NCI-H2171 (cell line): ENCODE results near the gene C4orf50.
"Not testable (repeated sequence)": the region's sequence is repeated elsewhere in the genome, so short reads cannot be mapped to it uniquely, and the experiment has no call there.

Experiments
- DNase-seq: peaks from one replicate; lab custom pipeline; 2025; lab: John Stamatoyannopoulos, UW

C4orf50 gene

DNA sequence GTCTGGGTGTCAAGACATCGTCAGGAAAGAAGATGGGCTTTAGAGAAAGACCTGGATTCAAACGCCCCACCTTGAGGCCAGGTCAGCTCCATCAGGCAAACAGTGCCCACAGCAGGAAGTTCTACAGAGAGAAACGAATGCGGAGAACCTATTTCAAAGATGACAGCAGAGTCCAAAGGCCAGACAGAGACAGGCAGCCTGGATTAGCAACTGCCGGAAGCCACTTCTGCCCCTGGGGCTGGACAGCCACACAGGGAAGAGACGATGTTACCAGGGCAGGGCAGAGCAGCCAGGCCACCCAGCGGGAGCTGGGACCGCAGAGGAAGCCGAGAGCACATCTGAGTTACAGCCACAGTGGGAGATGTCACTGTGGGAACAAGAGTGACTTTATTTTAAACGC, 1.2 kb downstream of the C4orf50 start:
- no peak for DNase-seq

DNA sequence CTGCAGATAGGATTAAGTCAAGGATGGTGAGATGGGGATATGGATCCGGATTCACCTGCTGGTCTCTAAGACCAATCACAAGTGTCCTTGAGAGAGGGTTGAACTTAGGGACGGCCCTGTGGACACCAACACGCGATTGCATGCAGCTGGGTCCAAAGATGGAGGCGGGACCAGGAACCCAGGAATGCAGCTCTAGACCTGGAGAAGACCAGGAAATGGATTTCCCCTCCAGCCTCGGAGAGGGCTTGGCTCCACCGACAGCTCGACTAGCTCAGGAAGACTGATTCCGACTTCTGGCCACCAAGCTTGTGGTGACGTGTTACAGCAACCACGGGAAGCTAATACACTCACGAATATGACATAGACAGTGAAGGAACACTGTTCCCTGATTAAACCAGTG, 4.7 kb downstream of the C4orf50 start:
- DNase-seq = no peak

DNA sequence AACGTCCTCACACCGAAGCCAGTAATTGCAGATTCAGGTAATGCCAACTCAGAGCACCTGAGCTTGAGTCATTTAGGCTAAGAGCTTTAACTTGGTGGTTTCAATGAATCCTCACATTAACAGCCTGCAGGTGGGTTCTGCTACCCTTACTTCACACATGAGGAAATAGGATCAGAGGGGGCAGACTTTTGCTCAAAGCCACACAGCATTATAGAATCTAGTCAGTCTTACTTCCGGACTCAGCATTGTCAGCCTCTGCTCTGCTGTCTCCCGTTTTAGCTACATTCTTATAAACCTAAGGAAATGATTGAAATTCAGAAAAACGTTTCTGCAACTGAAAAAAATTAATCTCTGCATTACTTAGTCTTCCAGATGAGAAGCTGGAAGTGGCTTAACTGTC, 6.0 kb downstream of the C4orf50 start:
- DNase-seq = no peak

DNA sequence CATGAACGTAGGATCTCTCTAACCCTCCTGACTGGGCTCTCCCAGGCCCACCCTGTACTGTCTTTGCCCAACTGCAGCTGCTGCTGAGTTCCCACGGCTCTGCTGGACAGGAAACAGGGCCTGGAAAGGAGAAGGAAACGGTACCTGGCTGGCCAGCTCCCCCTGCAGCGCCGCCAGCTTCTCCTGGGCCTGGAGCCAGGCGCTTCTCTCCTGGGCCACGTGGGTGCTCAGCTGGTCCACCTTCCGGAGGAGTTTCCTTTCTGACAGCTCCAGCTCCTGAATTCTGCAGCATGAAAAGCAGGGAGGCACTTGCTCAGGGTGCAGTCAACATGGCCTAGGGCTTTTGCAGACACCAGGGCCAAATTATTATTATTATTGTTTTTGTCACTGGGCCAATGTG, 6.5 kb downstream of the C4orf50 start:
- DNase-seq = no peak

DNA sequence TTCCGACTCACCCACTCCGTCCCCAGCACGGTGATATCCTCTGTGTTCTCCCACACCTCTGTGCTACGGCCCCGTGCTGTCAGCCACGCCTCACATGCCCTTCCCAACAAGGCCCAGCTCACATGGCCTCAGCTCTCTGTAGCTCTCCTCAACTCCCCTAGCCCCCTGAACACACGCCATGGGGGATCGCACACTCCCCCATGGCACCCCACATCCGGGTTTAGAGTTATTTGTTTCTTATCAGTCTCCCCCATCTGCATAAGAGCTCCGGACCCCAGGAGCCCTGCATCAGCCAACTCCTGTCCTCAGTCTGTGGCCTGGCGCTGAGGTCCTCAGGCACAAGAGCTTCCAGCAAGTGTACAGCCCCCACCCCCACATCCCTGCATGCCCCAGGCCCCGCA, 7.0 kb downstream of the C4orf50 start:
- no peak for DNase-seq

DNA sequence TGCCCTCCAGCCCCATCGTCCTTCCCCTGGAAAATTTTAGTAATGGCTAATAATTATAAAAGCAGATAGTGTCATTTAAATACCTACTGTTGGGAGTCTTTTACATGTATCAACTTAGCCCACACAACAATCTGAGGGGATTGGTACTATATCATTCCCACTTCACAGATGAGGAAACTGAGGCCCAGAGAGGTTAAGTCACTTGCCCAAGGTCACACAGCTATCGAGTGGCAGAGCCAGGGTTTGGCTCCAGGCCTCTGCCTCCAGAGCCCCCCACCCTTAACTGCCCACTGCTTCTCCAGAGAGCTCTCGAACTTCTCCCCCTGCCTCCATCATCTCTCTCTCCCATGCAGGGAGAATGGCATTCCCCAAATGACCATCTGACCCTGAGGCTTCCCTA, 7.4 kb downstream of the C4orf50 start:
- no peak for DNase-seq

DNA sequence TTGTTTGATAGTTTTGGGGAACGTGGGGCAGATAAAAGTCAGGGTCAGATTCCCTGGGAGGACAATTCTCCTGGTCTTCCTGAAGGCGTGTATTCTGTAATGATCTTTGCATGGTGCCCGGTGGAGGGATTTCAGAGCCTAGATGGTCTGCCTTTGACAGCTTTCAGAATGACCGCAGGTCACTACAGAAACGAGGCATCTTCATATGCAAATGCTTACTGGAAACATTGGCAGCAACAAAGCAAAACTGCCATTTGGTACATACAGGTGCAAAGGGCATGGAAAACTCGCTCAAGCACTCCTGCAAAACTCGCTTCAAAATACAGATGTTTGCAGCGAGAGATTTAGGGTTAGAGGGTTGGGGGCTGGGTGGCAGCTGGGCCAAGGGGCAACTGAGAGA, 8.8 kb downstream of the C4orf50 start:
- no peak for DNase-seq

DNA sequence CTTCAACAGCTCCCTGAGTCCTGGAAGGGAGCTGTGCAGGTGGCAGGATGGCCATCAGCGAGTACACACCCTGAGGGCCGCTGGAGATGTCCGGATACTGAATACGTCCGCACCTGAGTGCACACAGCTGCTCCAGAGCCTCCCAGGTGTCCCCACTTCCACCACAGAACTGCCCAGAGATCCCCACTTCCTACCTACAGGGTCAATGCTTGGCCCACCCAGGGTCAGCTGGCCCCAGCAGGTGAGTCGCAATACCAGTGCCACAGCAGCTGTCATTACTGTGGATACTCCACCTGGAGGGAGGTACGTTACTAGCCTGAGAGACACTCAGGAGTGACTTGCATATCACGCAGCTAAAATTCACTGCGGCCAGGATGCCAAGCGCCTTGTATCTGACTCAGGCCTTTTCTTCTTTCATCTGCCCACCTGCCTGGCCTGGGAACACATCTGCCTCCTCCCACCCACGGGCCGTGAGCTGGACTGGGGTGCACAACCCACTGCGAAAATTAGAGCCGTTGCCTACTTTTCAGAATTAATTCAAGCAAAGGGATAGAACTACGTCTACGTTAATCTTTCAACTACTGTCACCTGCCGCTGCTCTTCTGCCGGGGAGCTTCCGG, 9.4 kb downstream of the C4orf50 start:
- DNase-seq = no peak

DNA sequence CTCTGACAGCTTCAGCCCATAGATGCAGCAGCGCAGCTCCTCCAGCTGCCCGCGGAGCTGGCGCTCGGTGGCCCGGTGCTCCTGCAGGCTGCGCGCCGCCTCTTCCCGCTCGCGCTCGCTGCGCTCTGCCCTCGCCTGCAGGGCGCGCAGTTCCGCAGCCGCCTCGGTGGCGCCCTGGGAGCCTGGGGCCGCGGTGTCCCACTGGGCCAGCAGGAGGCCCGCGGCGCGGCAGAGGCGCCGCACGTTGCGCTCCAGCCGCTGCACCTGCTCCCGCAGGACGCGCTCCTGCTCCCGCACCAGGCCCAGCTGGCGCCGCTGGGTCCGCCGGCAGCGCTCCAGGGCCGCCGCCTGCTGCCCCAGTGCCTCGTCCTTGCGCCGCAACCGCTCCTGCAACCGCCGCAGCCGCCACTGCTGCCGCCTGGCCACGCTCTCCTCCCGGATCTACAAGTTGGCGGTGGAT, 10.1 kb downstream of the C4orf50 start:
- DNase-seq = no peak

DNA sequence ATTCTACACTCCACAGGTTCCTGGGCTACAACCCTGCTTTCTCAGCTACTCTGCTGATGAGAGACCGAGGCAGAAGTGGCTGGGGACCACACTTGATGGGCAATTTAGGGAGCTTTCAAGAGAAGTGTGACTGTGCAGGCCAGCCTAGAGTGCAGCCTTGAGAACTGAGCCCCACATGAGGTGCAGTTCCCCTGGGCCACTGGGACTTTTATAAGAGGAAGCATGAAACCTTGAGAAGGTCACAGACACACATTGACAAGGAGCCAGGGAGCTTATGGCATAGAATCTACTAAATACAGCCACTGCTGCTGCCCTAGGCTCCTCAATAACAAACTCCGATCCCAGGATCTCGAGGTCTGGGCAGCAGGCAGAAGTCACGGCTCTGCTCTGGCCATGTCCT, 13.1 kb downstream of the C4orf50 start:
- no peak for DNase-seq

DNA sequence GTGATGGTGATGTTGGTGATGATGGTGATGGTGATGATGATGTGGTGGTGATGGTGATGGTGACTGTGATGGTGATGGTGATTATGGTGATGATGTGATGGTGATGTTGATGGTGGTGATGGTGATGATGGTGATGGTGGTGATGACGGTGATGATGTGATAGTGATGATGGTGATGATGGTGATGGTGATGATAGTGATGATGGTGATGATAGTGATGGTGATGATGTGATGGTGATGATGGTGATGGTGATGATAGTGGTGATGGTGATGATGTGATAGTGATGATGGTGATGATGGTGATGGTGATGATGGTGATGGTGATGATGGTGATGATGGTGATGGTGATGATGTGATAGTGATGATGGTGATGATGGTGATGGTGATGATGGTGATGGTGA, 14.7 kb downstream of the C4orf50 start:
- not testable (repeated sequence) for DNase-seq

DNA sequence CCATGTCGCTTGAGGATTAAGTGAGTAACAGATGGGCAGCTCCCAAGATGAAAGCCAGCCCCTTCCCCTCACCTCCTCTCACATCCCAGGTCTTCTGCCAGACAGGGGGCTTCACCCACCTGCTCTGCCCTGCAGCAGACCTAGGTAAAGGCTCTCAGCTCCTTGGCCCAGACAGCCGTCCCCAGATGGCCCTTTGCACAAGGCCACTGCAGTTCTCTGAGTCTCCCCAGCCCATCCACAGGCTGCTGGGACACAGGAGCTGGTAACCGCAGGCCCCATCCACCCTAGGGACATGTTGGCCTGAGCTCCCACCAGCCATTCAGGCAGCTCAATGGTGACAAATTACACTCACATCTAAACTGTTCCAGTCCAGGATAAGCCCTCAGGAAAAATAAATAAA, 15.3 kb downstream of the C4orf50 start:
- no peak for DNase-seq

DNA sequence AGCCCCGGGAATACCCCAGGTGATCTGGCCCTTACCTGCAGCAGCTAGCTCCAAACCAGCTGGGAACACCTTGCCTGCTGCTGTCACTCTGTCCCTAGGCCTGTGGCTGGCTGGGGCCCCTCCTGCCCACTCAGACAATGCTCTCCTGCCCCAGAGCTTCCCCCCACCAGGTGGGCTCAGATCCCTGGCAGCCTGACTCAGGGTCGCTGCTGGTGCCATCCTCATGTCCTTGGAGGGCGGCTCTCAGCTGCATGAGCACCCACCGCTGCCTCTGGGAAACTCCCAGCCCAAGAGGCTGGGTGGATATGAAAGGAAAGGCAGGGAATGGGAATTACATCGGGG, 15.8 kb downstream of the C4orf50 start:
- DNase-seq = no peak

DNA sequence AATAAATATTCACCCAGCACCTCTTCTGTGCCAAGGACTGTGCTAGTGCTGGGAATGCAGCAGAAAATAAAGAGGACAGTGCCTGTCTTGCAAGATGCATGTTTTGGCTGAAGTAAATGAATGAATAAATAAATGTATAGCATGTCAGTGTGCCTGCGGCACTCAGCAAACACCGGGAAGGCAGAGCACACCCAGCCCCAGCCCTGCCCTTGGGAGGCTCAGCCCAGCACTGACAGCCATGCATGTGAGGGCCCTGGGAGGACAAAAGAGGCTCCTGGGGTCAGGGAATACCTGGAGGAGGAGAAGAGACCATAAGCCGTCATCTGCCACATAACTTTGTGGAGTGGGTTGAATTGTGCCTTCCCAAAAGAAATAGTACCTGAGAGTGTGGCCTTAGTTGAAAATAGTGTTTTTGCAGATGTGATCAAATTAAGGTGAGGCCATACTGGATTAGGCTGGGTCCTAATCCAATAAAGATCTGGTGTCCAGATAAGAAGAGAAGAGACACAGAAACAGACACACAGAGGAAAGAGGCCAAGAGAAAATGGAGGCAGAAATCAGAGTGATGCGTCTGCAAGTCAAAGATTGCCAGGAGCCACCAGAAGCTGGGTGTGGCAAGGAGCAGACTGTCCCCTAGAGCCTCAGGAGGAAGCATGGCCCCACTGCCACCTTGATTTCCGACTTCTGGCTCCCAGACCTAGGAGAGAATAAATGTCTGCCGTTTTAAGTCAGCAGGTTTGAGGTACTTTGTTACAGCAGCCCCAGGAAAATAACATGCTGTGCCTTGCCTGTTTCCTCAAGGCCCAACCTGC, 16.3 kb downstream of the C4orf50 start:
- no peak for DNase-seq

DNA sequence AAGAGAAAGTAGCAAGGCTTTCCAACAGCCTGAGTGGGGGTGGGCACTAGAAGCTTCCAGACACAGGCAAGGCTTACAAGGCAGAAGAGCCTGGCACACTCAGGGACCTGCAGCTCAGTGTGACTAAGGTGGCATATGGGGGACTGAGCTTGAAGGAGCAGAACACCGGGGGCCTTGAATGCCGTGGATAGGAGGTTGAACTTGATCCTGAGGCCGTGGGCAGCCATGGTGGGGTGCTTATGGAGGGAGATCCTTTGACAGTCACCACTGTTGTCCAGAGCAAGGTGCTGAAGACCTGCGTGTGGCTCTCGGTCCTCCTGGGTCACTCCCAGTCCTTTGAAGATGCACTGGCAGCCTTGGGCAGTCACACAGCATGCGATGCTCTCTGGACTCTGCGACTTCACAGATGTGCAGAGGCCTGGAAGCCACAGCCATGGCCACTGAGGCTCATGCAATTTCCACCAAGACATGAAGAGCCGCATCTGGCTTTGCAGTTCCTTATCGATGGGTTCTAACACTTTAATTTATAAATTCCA, 18.3 kb downstream of the C4orf50 start:
- DNase-seq = no peak

DNA sequence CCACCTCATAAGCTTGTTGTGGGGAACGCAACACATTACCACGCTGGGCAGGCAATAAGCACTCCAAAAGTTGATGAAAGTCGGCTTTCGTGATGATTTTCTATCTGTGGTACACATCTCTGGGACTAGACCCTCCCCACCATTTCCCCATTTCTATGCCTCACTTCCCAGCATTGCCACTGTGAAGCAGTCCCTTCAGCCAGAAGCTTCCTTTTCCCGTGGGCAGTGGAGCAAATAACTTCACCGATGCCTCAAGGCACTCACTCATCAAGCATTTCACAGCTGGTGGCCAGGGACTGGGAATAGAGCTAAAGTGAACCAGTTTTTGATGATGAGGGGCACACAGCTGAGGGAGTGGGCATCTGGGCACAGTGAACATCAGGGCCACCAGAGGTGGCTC, 18.9 kb downstream of the C4orf50 start:
- DNase-seq = no peak

DNA sequence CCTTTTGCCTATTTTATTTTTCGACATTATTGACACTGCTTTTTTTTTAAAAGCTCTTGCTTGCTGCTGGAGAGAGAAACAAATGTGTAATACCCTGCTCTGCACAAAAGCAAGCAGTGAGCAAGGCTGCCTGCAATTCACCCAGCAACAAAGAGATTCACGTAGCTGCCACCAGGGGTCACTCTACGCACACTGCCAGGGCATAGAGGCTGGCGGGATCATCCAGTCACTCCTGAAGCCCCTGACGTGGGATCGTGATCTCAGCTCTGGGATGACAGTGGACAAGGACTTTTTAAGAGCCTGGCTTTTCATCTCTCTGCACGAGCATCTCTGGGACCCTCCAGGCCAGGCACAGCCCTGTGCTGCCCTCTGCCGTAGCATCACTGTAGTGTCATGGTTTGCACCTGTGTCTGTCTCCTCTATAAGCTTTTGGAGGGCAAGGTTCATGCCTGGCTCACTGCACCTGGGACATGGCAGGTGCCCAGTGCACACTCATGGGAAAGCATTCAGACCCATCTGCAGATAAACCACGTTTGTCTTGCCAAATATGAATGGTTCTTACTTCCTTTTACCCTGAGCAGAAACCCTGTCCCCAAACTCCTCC, 19.8 kb downstream of the C4orf50 start:
- no peak for DNase-seq

DNA sequence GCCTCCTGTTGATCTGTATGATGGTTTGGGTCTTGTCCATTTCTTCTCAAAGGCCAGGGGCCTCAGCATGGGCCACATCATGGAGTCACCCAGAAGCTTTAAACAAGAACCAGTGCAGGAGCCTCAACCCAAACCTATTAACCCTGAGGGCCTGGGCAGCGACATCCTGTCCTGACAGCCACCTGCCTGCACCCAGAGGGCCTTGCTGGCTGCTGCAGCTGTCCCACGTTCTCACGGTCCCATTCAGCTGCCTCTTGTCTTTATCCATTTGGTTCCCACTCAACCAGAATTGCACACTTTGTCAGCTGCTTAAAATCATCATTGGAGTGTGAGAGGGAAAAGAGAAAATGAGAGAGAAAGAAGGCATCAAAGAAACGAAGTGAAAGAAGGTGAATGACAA, 21.6 kb downstream of the C4orf50 start:
- DNase-seq = no peak

DNA sequence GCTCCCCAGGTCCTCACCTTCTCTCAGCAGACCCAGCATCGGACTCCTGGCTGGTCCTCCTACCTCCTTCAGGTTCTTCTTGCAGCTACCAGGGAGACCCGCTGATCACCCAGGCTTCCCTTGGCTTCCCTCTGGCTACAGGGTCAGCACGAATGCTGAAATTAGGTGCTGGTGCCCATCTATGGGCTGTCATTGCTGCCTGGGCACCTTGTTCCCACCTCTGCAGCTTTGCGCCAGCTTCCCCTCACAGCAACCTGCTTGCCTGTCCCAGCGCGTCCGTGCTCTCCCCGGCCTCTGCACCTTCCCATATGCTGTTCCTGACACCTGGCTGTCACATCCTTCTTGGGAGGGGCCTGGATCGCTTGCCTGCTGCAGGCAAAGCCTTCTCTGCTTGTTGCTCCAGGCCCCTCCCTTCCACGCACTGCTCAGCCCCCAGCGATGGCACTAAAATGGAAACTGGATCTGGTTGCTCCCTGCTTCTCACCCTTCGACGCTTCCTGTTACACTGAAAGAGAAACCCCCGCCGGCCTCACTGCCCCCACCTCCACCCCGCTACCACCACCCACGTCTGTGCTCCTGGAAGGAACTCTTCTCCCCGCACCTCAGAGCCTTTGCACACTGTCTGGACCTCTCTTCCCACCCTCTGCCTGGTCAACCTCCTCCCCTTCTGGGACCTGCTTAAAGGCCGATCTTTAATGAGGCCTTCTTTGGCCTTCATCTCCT, 22.2 kb downstream of the C4orf50 start:
- no peak for DNase-seq

DNA sequence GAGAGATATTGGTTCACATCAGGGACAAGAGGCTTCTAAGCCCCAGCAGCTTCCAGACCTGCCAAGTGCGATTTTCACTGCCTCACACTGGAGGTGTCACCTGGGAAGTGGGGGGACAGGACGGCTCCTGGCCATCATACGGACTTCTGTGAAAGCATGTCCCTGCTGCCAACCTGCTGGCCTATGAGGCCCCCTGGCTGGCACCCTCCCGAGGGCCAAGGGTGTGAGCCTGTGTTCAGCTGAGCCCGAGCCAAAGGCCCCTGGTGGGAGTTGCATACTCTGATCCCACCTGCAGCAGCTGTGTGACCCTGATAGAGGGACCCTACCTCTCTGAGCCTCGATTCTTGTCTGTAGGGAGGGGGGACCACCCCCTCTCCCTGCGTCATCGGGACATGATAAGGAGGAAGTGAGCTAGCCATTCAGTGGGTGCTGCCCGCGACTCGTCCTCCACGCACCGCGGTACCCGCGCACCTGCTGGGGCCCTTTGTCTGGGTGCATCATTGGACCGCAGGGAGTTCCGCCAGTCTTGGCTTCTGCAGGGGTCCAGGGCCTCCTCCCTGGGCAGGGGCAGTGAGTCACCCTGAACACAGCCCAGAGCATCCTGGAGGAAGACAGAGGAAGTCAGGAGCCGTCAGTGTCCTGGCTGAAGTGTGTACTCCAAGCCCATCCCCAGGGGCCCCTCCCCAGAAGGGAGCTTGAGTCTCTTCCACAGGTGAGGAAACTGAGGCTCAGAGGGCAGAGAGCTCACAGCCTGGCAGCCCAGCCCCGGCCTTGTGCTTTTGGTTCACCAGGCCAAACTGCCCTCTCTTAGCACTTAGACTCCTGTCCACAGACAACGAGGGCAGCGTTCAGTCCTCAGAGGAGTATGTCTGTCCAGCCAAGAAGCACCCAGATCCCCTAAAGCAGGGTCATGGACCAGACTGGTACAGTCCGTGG, 24.1 kb downstream of the C4orf50 start:
- no peak for DNase-seq

DNA sequence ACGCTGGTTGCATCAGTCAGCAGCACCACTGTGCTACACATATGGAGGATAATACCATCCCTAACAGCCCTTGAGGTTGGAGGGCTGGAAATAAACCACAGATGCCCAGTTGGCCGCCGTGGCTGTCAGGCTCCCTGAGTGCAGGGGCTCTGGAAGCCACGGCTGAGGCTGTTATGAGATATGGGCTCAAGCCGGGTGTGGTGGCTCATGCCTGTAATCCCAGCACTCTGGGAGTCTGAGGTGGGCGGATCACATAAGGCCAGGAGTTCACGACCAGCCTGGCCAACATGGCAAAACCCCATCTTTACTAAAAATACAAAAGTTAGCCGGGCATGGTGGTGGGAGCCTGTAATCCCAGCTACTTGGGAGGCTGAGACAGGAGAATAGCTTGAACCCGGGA, 24.9 kb downstream of the C4orf50 start:
- not testable (repeated sequence) for DNase-seq
